NCI-H1048 (cell line): ENCODE results near the gene STK38L.

Source experiments
- DNase-seq: peaks from one replicate; lab custom pipeline; 2025; lab: John Stamatoyannopoulos, UW

Gene STK38L

GRCh38 chr12:27347779-27348178 is 103.7 kb downstream of the STK38L start:
- DNase-seq: no peak

DNA sequence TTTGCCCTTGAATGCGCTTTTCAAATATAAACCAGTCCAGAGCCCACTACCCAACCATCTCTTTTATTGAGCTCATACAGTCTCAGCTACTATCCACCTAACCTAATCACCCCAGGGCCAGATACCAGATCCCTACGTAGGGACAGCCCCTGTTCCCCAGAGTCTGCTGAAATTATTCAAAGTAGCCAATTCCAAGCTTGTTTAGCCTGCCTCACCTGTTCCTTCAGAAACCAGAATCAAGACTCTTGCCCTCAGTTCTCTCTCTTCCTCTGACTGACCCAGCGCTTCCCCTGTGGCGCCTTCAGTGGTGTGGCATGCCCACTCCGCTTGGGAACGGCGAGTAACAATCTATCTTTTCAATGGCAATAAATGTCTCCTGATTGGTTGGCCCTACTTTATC is 107.4 kb downstream of the STK38L start:
- no peak for DNase-seq

DNA sequence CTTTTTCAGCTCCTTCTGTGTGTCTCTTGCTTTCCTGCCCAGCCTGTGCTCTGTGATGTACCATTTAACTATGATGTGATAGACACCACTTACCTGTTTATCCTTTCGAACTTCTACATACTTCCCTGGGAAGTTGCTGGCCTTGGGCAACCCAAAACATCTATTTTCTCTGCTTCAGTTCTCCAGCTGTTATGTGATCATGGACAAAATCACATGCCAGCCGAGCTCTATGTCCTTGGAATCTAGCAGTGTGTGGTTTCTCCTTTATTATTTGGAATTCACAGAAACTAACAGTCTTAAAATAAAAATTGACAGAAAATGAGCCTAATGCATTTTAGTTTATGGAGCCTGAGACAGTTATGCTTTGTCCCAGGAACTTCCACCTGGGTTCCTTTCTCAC is 111.4 kb downstream of the STK38L start:
- no peak for DNase-seq

- DNase-seq: no peak
Measured at GRCh38 chr12:27355979-27356378, 111.9 kb downstream of the STK38L start.

DNA sequence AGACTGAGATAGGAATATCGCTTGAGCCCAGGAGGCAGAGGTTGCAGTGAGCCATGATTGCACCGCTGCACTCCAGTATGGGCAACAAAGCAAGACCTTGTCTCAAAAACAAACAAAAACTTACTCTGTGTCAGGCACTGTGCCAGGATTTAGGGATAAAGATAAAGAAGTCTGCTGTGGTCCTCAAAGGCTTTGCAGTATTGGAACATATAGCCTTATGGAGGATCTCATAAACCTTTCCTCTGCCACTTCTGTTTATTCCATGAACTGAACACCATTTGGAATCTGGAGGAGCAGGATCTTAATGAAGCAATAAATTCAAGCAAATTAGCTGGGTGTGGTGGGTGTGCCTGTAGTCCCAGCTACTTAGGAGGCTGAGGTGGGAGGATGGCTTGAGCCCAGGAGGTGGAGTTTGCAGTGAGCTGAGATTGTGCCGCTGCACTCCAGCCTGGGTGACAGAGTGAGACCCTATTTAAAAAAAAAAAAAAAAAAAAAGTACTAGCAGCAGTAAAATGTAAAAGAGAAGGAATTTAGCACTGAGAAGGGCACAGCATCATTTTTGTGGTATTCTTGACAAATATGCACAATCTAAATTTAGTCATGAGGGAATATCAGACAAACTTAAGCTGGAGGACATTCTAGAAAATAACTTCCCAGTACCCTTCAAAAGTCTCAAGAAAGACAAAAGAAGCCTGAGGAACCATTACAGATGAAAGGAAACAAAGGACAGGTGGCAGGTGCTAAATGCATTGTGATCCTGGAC is 115.7 kb downstream of the STK38L start:
- no peak for DNase-seq

DNA sequence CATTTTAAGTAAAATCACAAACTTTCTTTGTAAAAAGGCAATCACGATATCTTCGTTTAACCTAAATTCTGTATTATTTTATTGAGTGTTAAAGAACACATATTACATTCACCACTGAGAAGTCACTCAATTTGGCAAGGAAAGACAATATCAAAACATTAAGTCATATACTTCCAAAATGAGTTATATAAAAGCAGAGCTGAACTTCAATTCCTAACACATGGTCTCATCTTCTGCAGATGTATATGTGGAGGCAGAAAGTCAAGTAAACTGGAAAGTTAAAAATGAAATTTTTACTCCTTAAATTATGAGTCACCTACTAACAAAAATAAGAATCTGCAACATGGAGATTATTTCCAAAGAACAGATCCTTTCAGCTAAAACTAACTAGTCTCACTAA is 117.3 kb downstream of the STK38L start:
- no peak for DNase-seq

- no peak for DNase-seq
Measured at GRCh38 chr12:27366621-27367020, 122.5 kb downstream of the STK38L start.

DNA sequence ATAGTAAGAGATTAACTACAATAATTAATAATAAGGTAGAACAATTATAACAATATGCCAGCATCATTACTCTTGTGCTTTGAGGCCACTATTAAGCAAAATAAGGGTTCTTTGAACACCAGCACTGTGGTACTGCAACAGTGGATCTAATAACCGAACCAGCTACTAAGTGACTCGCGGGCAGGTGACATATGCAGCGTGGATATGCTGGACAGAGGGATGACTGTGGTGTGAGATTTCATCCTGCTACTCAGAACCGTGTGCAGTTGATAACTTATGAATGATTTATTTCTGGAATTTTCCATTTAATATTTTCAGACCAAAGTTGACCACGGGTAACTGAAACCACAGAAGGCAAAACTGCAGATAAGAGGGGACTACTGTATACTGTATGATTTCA is 123.0 kb downstream of the STK38L start:
- no peak for DNase-seq
